ENCODE measurements around the gene HRH3.

The HRH3 gene

DNA sequence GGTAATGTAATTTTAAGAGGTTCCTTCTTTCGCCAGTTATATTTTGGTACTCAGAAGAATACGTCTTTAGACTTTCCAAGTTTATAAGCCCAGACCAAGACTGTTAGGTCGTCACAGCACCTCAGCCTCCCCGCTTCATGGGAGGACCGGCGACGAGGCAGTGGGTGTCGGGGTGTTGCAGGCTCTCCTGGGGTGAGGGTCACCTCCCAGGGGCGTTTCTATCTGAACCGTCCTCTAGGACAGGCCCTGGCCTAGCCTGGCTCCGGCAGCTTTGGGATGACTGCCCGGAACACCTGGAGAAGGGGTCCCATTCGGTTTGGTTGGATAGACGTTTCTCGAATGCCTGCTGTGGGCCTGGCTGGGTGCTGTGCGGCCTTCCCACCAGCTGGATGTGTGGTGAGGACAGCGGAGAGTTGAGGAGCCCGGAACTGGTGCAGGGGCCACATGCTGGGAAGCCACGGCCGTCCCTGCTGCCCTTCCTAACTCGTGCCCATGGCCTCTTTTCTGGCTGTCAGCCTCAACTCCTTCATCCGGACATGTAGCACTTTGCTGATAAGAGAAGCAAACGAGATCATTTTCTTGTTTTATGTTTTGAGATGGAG lies 19.3 kb upstream of the HRH3 start:
- Histone ChIP-seq H3K27me3 (ENCODE audit: control insufficient read depth, low read length) (no peaks in the 10 kb centered on the region), H3F3A (ENCODE audit: control insufficient read depth, insufficient read depth) (no peaks in the 10 kb centered on the region), H3K9me3 (ENCODE audit: control insufficient read depth, insufficient read depth, low read length) (no peaks in the 10 kb centered on the region), H3K4me3 (ENCODE audit: low read length) (peak overlapping the region; percentile 81), H3K79me2 (ENCODE audit: control insufficient read depth, low read length) (peaks cover 51% of the 10 kb centered on the region), H3K27ac (ENCODE audit: low read depth, low read length) (no peak overlapping the region), H3K4me2 (ENCODE audit: low read length) (peak overlapping the region; percentile 80), H3K4me1 (ENCODE audit: control insufficient read depth, low read length) (peaks cover 13% of the 10 kb centered on the region), H3K9me2 (replicated peaks; ENCODE audit: control insufficient read depth, low read length) (no peaks in the 10 kb centered on the region), H3K36me3 (ENCODE audit: control insufficient read depth, low read length) (peaks cover 5% of the 10 kb centered on the region; the same call in 1 of the 2 replicates), H4K20me1 (ENCODE audit: control insufficient read depth, insufficient read depth, low read depth, low read length) (peaks cover 4% of the 10 kb centered on the region; the same call in 1 of the 2 replicates)
- TF ChIP-seq, protein P1, sequence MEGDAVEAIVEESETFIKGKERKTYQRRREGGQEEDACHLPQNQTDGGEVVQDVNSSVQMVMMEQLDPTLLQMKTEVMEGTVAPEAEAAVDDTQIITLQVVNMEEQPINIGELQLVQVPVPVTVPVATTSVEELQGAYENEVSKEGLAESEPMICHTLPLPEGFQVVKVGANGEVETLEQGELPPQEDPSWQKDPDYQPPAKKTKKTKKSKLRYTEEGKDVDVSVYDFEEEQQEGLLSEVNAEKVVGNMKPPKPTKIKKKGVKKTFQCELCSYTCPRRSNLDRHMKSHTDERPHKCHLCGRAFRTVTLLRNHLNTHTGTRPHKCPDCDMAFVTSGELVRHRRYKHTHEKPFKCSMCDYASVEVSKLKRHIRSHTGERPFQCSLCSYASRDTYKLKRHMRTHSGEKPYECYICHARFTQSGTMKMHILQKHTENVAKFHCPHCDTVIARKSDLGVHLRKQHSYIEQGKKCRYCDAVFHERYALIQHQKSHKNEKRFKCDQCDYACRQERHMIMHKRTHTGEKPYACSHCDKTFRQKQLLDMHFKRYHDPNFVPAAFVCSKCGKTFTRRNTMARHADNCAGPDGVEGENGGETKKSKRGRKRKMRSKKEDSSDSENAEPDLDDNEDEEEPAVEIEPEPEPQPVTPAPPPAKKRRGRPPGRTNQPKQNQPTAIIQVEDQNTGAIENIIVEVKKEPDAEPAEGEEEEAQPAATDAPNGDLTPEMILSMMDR (IDR thresholded peaks at IDR 0.05; ENCODE audit: low read depth, low read length, poor library complexity, severe bottlenecking): no peak
- TF ChIP-seq EZH2phosphoT487 (IDR thresholded peaks at IDR 0.05; ENCODE audit: borderline replicate concordance, low read length): no peak

DNA sequence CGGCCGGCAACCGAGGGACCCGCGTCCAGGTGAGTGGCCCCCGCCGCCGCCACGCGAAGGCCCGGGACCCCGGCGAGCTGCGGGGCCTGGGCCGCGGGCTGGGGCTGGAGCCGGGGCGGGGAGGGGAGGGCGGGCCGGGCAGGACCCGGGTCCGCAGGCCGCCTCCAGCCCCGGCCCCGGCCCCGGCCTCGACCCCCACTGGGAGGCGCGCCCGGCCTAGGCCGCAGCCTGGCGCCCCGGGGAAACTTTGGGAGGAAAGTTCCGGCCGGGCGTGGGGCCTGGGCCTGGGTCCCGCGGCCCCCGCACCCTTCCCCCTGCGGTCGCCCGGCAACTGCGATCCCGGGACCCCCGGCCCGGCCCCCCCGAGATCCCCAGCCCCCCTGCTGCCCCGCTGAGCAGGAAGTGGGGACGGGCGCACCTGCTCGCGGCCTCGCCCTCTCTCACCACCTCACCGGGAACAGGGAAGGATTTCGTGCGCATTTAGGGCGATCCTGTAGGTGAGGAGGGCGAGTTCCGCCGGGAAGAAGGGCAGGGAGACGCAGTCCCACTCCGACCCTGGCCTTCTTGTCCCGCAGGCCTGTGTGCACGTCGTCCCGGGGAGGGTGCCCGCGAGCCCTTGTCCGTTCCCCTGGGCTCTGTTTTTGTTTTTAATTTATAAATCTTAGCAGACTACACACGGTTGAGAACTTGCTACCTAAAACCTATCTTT lies 18.6 kb upstream of the HRH3 start:
- Histone ChIP-seq H3K27me3 (ENCODE audit: control insufficient read depth, low read length) (no peaks in the 10 kb centered on the region), H3K36me3 (ENCODE audit: control insufficient read depth, low read length) (peaks cover 5% of the 10 kb centered on the region; the same call in 1 of the 2 replicates), H3K79me2 (ENCODE audit: control insufficient read depth, low read length) (peaks cover 46% of the 10 kb centered on the region), H3K9me3 (ENCODE audit: control insufficient read depth, insufficient read depth, low read length) (no peaks in the 10 kb centered on the region), H3K27ac (ENCODE audit: low read depth, low read length) (no peak overlapping the region), H3K4me2 (ENCODE audit: low read length) (peak overlapping the region; percentile 80), H3K4me1 (ENCODE audit: control insufficient read depth, low read length) (peaks cover 13% of the 10 kb centered on the region), H3K4me3 (ENCODE audit: low read length) (peak overlapping the region; percentile 81), H4K20me1 (ENCODE audit: control insufficient read depth, insufficient read depth, low read depth, low read length) (peaks cover 4% of the 10 kb centered on the region; the same call in 1 of the 2 replicates), H3K9me2 (replicated peaks; ENCODE audit: control insufficient read depth, low read length) (no peaks in the 10 kb centered on the region), H3F3A (ENCODE audit: control insufficient read depth, insufficient read depth) (no peaks in the 10 kb centered on the region)
- no peak for TF ChIP-seq EZH2phosphoT487 (IDR thresholded peaks at IDR 0.05; ENCODE audit: borderline replicate concordance, low read length)
- TF ChIP-seq, protein P1 (IDR thresholded peaks at IDR 0.05; ENCODE audit: low read depth, low read length, poor library complexity, severe bottlenecking): no peak

GRCh38 chr20:62237801-62238568 lies 17.9 kb upstream of the HRH3 start, which contains the start of gene OSBPL2:
Gene OSBPL2 (plus strand): TSS chr20:62238521. CDS start chr20:62256185, 17,664 bp downstream.
- no peak within 1 kb of the TSS for H3K27ac ChIP-seq (ENCODE audit: low read depth, low read length)
- TF ChIP-seq, protein P1 (IDR thresholded peaks at IDR 0.05; ENCODE audit: low read depth, low read length, poor library complexity, severe bottlenecking): no peak
- no peak for TF ChIP-seq EZH2phosphoT487 (IDR thresholded peaks at IDR 0.05; ENCODE audit: borderline replicate concordance, low read length)
- no peaks in the 10 kb centered on the region for H3K9me3 ChIP-seq (ENCODE audit: control insufficient read depth, insufficient read depth, low read length)
- H3K9me2 ChIP-seq (replicated peaks; ENCODE audit: control insufficient read depth, low read length): no peaks in the 10 kb centered on the region
- H3K4me3 ChIP-seq (ENCODE audit: low read length): peak within 1 kb of the TSS; percentile 81
- H3F3A ChIP-seq (ENCODE audit: control insufficient read depth, insufficient read depth): no peaks in the 10 kb centered on the region
- H3K79me2 ChIP-seq (ENCODE audit: control insufficient read depth, low read length): peaks cover 40% of the 10 kb centered on the region
- H3K4me1 ChIP-seq (ENCODE audit: control insufficient read depth, low read length): peaks cover 13% of the 10 kb centered on the region
- H3K27me3 ChIP-seq (ENCODE audit: control insufficient read depth, low read length): no peaks in the 10 kb centered on the region
- H3K36me3 ChIP-seq (ENCODE audit: control insufficient read depth, low read length): peaks cover 5% of the 10 kb centered on the region; the same call in 1 of the 2 replicates
- H4K20me1 ChIP-seq (ENCODE audit: control insufficient read depth, insufficient read depth, low read depth, low read length): peaks cover 4% of the 10 kb centered on the region; the same call in 1 of the 2 replicates
- H3K4me2 ChIP-seq (ENCODE audit: low read length): peak within 1 kb of the TSS; percentile 80
